Thyroid gland (tissue), 4 donors: Measurements from ENCODE around the gene RXFP1. TPM values are rescaled to one million over a fixed set of nuclear protein-coding genes. Genes with fewer than 3 reads are reported as not detected.
"Not testable (repeated sequence)": the region's sequence is repeated elsewhere in the genome, so short reads cannot be mapped to it uniquely, and the experiment has no call there.

ENCODE experiments used
- DNase-seq, 2 donors: peaks; one replicate each; pipeline ENCODE4 v3.0.0-alpha.2; 2019
- H3K27ac ChIP-seq, 3 donors: fragments of 200-600 bp; sonication (generic); 1 replicate in 2 of 3; 2 replicates in 1 of 3; pipeline ENCODE4 v1.5.1; 2016 to 2019; ENCODE audit warnings: mild to moderate bottlenecking in 1 of 3, moderate library complexity in 1 of 3
- H3K27me3 ChIP-seq: fragments of 200-600 bp; sonication (generic); one replicate; pipeline ENCODE4 v1.5.1; 2019
- H3K36me3 ChIP-seq, 2 donors: fragments of 200-600 bp; sonication (generic); one replicate each; pipeline ENCODE4 v1.5.1; 2016 to 2019
- H3K4me1 ChIP-seq, 2 donors: fragments of 200-600 bp; sonication (generic); one replicate each; pipeline ENCODE4 v1.5.1; 2017 to 2019
- H3K4me3 ChIP-seq, 3 donors: fragments of 200-600 bp; sonication (generic); replicated peaks in 1 of 3; 1 replicate in 2 of 3; 2 replicates in 1 of 3; pipeline ENCODE4 v1.5.1; 2016; ENCODE audit warnings: mild to moderate bottlenecking in 1 of 3
- H3K9me3 ChIP-seq: fragments of 200-600 bp; sonication (generic); one replicate; pipeline ENCODE4 v1.5.1; 2017
- POLR2A ChIP-seq, 2 donors: fragments of 450-650 bp; IDR thresholded peaks; one replicate each; pipeline ENCODE4 v1.6.1; 2017; ENCODE audit warnings: antibody characterized with exemption in 2 of 2, mild to moderate bottlenecking in 2 of 2, moderate library complexity in 1 of 2
- whole genome bisulfite sequencing, 2 donors: methylation state at CpG; one replicate each; pipeline ENCODE4 v1.1.5; 2017; 5-methylcytosine and 5-hydroxymethylcytosine counted together
- intact Hi-C: fragments of 100-400 bp; cut with DNase I; formaldehyde crosslinking; loops from one replicate; pipeline ENCODE4 v1.15.1; 2023
- total RNA-seq, 4 donors: library from RNA; depleted of rRNA; stranded (reverse); fragments of >200 nt; gene quantifications; one replicate each; pipeline ENCODE4 v1.2.3, GENCODE V29; 2016
- TF ChIP-seq, protein P1 (sequence below), 6 experiments: fragments of 200-600 bp in 3 of 6; fragments of 450-650 bp in 3 of 6; sonication (generic) in 3 of 6; IDR thresholded peaks; one replicate each; pipeline ENCODE4 v1.5.1; 2016 to 2019; ENCODE audit warnings: antibody characterized with exemption in 6 of 6, mild to moderate bottlenecking in 2 of 6, inconsistent platforms in 1 of 6, moderate library complexity in 1 of 6

Gene RXFP1
- total RNA-seq, 4 donors from 2014 or later, result 0.13 to 3.5 (median 0.63) TPM

DNA sequence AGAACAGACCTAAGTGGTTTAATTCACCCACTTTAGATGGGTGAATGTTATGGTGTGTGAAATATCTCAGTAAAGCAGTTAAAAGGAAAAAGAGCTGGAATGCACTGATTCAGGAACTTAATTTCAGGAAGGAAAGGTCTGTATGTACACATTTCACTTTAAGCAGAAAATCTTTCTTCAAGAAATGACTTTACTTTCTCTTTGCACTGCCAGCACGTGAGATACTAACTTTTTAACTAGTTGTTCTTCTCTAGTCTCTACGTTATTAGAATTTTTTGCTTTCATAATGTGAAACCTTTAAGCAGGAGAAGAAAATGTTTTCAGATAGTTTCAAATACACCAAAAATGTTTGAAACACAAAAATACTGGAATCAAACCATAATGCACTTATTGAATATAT is 131.2 kb downstream of the RXFP1 start:
- Histone ChIP-seq H3K4me3 (no peak overlapping the region), H3K36me3 (no peaks in the 10 kb centered on the region), H3K27me3 (no peaks in the 10 kb centered on the region), H3K4me1 (no peaks in the 10 kb centered on the region), H3K27ac (no peak overlapping the region), H3K9me3 (no peaks in the 10 kb centered on the region)
- DNase-seq, result no peak
- intact Hi-C loops, result no loop called here
- 12 to 15% methylated on average over 2 of the region's 2 CpGs for WGBS, 2 donors
- TF ChIP-seq POLR2A (IDR thresholded peaks at IDR 0.05), result no peak
- TF ChIP-seq, protein P1, sequence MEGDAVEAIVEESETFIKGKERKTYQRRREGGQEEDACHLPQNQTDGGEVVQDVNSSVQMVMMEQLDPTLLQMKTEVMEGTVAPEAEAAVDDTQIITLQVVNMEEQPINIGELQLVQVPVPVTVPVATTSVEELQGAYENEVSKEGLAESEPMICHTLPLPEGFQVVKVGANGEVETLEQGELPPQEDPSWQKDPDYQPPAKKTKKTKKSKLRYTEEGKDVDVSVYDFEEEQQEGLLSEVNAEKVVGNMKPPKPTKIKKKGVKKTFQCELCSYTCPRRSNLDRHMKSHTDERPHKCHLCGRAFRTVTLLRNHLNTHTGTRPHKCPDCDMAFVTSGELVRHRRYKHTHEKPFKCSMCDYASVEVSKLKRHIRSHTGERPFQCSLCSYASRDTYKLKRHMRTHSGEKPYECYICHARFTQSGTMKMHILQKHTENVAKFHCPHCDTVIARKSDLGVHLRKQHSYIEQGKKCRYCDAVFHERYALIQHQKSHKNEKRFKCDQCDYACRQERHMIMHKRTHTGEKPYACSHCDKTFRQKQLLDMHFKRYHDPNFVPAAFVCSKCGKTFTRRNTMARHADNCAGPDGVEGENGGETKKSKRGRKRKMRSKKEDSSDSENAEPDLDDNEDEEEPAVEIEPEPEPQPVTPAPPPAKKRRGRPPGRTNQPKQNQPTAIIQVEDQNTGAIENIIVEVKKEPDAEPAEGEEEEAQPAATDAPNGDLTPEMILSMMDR (IDR thresholded peaks at IDR 0.05), result no peak

DNA sequence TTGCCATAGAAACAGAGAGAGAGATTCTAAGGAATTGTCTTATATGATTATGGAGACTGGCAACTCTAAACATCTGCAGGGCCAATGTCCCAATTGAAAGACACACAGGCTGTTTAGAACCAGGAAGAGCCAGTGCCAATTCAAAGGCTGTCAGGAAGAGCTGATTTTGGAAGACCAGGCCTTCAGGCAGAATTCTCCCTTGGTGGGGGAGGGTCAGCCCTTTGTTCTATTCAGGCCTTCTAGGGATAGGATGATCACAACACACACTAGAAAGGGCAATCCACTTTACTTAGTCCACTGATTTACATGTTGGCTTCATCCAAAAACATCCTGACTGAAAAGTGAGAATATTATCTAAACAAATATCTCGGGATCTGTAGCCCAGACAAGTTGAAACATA is 134.8 kb downstream of the RXFP1 start:
- H3K27me3 ChIP-seq, result no peaks in the 10 kb centered on the region
- TF ChIP-seq, protein P1 (IDR thresholded peaks at IDR 0.05), result no peak
- no peak for TF ChIP-seq POLR2A (IDR thresholded peaks at IDR 0.05)
- no peak for DNase-seq
- H3K4me3 ChIP-seq, result no peak overlapping the region
- 80 to 90% methylated on average over 1 of the region's 1 CpG for WGBS, 2 donors
- intact Hi-C loops, result no loop called here
- no peak overlapping the region for H3K27ac ChIP-seq
- no peaks in the 10 kb centered on the region for H3K36me3 ChIP-seq
- H3K4me1 ChIP-seq, result no peaks in the 10 kb centered on the region
- no peaks in the 10 kb centered on the region for H3K9me3 ChIP-seq

DNA sequence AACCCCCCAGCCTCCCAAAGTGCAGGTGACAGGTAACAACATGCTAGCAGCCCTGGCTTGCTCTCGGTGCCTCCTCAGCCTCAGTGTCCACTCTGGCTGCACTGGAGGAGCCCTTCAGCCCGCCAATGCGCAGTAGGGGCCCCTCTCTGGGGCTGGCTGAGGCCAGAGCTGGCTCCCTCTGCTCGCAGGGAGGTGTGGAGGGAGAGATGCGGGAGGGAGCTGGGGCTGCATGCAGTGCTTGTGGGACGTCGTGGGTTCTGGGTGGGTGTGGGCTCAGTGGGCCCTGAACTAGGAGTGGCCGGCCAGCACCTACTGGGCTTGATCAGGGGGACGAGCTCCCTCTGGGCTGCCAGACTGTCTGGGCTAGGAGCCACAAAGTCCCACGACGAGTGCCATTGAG is 135.6 kb downstream of the RXFP1 start:
- intact Hi-C loops, result no loop called here
- no peak overlapping the region for H3K4me3 ChIP-seq
- DNase-seq, result no peak
- H3K36me3 ChIP-seq, result no peaks in the 10 kb centered on the region
- no peak overlapping the region for H3K27ac ChIP-seq
- WGBS, 2 donors, result 84 to 96% methylated on average over 5 to 7 of the region's 11 CpGs
- no peaks in the 10 kb centered on the region for H3K9me3 ChIP-seq
- TF ChIP-seq, protein P1 (IDR thresholded peaks at IDR 0.05), result no peak
- no peak for TF ChIP-seq POLR2A (IDR thresholded peaks at IDR 0.05)
- no peaks in the 10 kb centered on the region for H3K27me3 ChIP-seq
- H3K4me1 ChIP-seq, result no peaks in the 10 kb centered on the region

DNA sequence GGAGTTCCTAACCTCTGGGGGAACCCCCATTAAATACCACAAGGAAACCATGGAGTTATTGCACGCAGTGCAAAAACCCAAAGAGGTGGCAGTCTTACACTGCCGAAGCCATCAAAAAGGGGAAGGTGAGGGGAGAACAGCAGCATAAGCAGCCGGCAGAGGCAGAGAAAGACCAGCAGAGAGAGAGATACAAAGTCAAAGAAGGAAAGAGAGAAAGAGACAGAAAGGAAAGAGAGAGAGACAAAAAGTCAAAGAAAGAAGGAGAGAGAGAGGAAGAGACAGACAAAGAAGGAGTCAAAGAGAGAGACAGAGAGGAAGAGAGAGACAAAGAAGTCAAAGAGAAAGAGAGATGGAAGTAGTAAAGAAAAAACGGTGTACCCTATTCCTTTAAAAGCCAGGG is 141.6 kb downstream of the RXFP1 start:
- intact Hi-C loops, DNase-seq, H3K27me3 ChIP-seq, H3K4me1 ChIP-seq, H3K4me3 ChIP-seq, H3K9me3 ChIP-seq, H3K36me3 ChIP-seq, H3K27ac ChIP-seq: not testable (repeated sequence)
- 67 to 72% methylated on average over 4 of the region's 4 CpGs for WGBS, 2 donors

DNA sequence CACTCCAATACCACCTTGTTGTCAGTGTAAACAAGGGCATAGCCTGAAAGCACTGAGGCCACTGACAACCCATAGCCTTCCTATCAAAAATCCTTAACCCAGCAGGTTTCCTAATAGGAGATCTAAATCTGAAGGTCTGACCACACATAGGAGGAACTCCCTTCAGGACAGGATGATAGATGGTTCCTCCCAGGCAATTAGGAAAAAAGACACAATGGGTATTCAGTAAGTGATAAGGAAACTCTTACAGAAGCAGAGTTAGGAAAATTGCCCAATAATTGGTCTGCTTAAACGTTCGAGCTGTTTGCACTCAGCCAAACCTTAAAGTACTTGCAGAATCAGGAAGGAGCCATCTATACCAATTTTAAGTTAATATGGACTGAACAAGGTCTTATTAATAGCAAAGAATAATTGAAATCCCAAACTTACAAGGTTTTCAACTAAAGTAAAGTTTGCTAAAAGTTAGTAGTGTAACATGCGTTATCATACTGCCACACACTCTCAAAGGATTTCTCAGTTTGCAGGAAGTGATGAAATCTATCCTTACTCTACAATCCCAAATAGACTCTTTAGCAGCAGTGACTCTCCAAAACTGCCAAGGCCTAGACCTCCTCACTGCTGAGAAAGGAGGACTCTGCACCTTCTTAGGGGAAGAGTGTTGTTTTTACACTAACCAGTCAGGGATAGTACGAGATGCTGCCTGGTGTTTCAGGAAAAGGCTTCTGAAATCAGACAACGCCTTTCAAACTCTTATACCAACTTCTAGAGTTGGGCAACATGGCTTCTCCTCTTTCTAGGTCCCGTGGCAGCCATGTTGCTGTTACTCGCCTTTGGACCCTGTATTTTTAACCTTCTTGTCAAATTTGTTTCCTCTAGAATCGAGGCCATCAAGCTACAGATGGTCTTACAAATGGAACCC is 142.3 kb downstream of the RXFP1 start:
- H3K27me3 ChIP-seq, H3K4me3 ChIP-seq, H3K36me3 ChIP-seq, H3K27ac ChIP-seq, H3K4me1 ChIP-seq, DNase-seq, H3K9me3 ChIP-seq, intact Hi-C loops: not testable (repeated sequence)
- WGBS, 2 donors, result 83% methylated on average over 8 of the region's 8 CpGs

DNA sequence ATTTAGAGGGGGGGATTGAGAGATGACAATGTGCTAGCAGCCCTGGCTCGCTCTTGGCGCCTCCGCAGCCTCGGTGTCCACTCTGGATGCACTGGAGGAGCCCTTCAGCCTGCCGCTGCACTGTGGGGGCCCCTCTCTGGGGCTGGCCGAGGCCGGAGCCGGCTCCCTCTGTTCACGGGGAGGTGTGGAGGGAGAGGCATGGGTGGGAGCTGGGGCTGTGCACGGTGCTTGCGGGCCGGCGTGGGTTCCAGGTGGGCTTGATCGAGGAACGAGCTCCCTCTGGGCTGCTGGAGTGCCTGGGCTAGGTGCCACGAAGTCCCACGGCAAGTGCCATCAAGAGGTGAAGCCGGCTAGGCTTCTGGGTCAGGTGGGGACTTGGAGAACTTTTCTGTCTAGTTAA is 143.1 kb downstream of the RXFP1 start:
- Histone ChIP-seq H3K4me3 (no peak overlapping the region), H3K36me3 (no peaks in the 10 kb centered on the region), H3K27me3 (no peaks in the 10 kb centered on the region), H3K4me1 (no peaks in the 10 kb centered on the region), H3K9me3 (no peaks in the 10 kb centered on the region), H3K27ac (no peak overlapping the region)
- intact Hi-C loops, result no loop called here
- TF ChIP-seq, protein P1 (IDR thresholded peaks at IDR 0.05), result no peak
- TF ChIP-seq POLR2A (IDR thresholded peaks at IDR 0.05), result no peak
- DNase-seq, result no peak
- WGBS, 2 donors, result 97 to 99% methylated on average over 9 to 16 of the region's 18 CpGs
